Measurements from ENCODE around the gene PAOX. TPM values are rescaled to one million over a fixed set of nuclear protein-coding genes. Genes with fewer than 3 reads are reported as not detected.

Gene PAOX
- total RNA-seq: 18.0 TPM

- DNase-seq (ENCODE audit: low spot score) (peak; percentile 76), ATAC-seq (peak; percentile 65)
Observed at GRCh38 chr10:133379152-133379800, at the start of gene PAOX. TSS of gene PAOX (plus strand) at chr10:133379262. CDS start at chr10:133379317, 55 bp downstream.

GRCh38 chr10:133329491-133330202, 49.4 kb upstream of the PAOX start:
- ATAC-seq (peak; percentile 96), DNase-seq (ENCODE audit: low spot score) (peak; percentile 85)

DNA sequence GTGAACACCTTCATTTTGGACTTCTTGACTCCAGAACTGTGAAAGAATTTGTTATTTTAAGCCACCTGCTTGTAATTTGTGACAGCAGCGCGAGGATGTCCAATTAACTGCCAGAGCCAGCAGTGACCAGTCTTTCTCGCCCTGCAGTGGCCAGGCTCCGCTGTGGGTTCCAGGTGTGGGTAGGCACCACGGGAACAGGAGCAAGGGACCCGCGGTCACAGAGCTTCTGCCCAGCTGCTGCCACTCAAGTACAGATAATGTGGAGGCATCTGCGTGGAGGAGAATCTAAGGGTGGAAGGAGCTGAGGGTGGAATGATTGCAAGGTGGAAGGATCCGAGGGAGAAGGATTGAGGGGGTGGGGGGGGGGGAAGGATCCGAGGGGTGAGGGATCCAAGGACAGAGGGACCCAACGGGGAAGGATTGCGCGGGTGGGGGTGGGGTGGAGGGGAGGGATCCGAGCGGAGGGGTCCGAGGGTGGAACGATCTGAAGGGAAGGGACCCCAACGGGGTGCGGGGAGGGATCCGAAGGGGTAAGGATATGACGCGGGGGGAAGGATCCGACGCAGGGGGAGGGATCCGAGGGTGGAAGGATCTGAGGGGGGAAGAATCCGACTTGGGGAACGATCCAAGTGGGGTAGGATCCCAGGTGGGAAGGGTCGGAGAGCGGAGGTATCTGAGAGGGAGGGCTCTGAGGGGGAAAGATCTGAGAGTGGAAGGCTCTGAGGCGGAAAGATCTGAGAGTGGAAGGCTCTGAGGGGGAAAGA, 45.9 kb upstream of the PAOX start:
- no peak for DNase-seq (ENCODE audit: low spot score)

GRCh38 chr10:133334503-133335245, 44.4 kb upstream of the PAOX start:
- no peak for DNase-seq (ENCODE audit: low spot score)
- ATAC-seq: peak; percentile 33

More for the DNA sequence above, 45.9 kb upstream of the PAOX start:
- ATAC-seq: no peak

- ATAC-seq (peak; percentile 27), DNase-seq (ENCODE audit: low spot score) (no peak)
Observed at GRCh38 chr10:133335246-133336117, 43.6 kb upstream of the PAOX start.

DNA sequence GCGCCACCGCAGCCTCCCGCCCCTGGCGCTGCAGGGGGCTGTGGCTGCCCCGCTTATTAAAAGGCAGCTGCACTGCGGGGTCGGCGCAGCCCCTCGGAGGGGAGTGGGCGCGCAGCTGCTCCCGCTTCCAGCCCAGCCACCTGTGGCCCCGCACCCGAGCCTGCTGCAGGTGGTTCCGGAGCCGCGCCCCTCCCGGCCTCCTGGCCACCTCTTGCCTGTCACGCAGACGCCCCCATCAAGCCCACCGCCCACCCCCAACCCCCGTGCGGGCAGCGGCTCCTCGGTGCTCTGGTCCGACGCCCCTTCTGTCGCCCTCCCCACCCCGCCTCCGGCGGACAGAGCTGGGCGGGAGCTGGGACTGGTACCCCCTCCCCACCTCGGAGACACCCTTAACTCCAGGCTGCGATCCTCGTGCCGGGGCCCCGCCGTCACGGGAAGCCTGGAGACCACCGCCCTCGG, 42.9 kb upstream of the PAOX start:
- DNase-seq (ENCODE audit: low spot score) (no peak), ATAC-seq (no peak)

- ATAC-seq (no peak), DNase-seq (ENCODE audit: low spot score) (no peak)
Observed at GRCh38 chr10:133336577-133337369, 42.3 kb upstream of the PAOX start, which contains the start of gene CALY. TSS of gene CALY (minus strand) at chr10:133336896. CDS start at chr10:133328989, 7,907 bp downstream.

GRCh38 chr10:133337370-133337725, 41.7 kb upstream of the PAOX start:
- DNase-seq (ENCODE audit: low spot score) (no peak), ATAC-seq (no peak)

DNA sequence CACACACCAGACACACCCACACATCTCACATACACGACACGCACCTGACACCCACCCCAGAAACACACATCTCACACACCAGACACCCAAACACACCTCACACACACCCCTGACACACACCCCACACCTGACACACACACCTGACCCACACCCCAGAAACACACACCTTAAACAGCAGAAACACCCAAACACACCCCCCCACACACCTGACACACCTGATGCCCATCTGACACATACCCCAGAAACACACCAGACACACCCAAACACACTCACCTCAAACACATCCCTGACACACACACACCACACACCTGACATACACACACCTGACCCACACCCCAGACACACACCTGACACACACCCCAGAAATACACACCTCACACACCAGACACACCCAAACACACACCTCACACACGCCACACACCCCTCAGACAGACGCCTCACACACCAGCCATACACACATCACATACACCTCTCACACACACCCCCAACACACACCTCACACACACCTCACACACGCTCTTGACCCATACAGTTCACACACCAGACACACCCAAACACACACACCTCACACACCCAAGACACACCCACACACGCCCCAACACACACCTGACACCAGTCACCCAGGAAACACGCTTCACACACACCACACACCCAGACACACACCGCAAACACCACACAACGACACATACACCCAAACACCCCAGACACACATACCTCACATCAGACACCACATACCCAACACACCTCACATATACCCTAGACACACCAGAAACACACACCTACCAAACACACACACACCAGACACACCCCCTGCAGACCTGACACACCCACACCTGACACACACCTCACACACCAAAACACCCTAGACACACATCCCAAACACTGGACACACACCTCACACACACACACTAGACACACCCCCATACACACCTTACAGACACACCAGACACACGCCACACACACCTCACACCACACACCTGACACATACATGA, 40.7 kb upstream of the PAOX start:
- no peak for ATAC-seq
- DNase-seq (ENCODE audit: low spot score): no peak

- DNase-seq (ENCODE audit: low spot score) (no peak), ATAC-seq (no peak)
Observed at GRCh38 chr10:133339708-133340380, 39.2 kb upstream of the PAOX start.

- no peak for ATAC-seq
- no peak for DNase-seq (ENCODE audit: low spot score)
Observed at GRCh38 chr10:133341983-133342382, 37.1 kb upstream of the PAOX start.

GRCh38 chr10:133342942-133343341, 36.1 kb upstream of the PAOX start:
- ATAC-seq (no peak), DNase-seq (ENCODE audit: low spot score) (no peak)

- no peak for DNase-seq (ENCODE audit: low spot score)
Observed at GRCh38 chr10:133343558-133343957, 35.5 kb upstream of the PAOX start.

GRCh38 chr10:133344236-133344635, 34.8 kb upstream of the PAOX start:
- ATAC-seq: no peak
- DNase-seq (ENCODE audit: low spot score): no peak

More at GRCh38 chr10:133343558-133343957, 35.5 kb upstream of the PAOX start:
- no peak for ATAC-seq

- DNase-seq (ENCODE audit: low spot score): peak; percentile 52
- ATAC-seq: no peak
Observed at GRCh38 chr10:133346413-133346812, 32.6 kb upstream of the PAOX start.

- ATAC-seq: peak; percentile 55
- DNase-seq (ENCODE audit: low spot score): peak; percentile 91
Observed at GRCh38 chr10:133347710-133348517, 31.1 kb upstream of the PAOX start.
